Gastroesophageal sphincter (tissue), 4 donors: ENCODE measurements around the gene NAIF1. TPM values are rescaled to one million over a fixed set of nuclear protein-coding genes. Genes with fewer than 3 reads are reported as not detected.

Source experiments
- ATAC-seq: fragments of 150-250 bp; one replicate; pipeline ENCODE4 v1.9.1; 2016; ENCODE audit warnings: mild to moderate bottlenecking, moderate library complexity
- H3K27ac ChIP-seq, 4 donors: fragments of 200-600 bp; sonication (generic) in 3 of 4; 1 replicate in 3 of 4; 2 replicates in 1 of 4; pipeline ENCODE4 v1.5.1; 2016 to 2019
- H3K27me3 ChIP-seq: fragments of 200-600 bp; sonication (generic); one replicate; pipeline ENCODE4 v1.5.1; 2019
- H3K36me3 ChIP-seq, 2 donors: fragments of 200-600 bp; sonication (generic); one replicate each; pipeline ENCODE4 v1.5.1; 2019; ENCODE audit warnings: control low read depth in 1 of 2
- H3K4me1 ChIP-seq, 3 donors: fragments of 200-600 bp; sonication (generic); 1 replicate in 2 of 3; 2 replicates in 1 of 3; pipeline ENCODE4 v1.5.1; 2016 to 2019; ENCODE audit warnings: control low read depth in 2 of 3
- H3K4me3 ChIP-seq, 2 donors: fragments of 200-600 bp; sonication (generic); one replicate each; pipeline ENCODE4 v1.5.1; 2019; ENCODE audit warnings: mild to moderate bottlenecking in 1 of 2, moderate library complexity in 1 of 2
- H3K9me3 ChIP-seq, 3 donors: fragments of 200-600 bp; sonication (generic); one replicate each; pipeline ENCODE4 v1.5.1; 2017 to 2019; ENCODE audit warnings: control low read depth in 2 of 3
- CTCF ChIP-seq, 4 experiments: fragments of 200-600 bp in 2 of 4; fragments of 450-650 bp in 2 of 4; sonication (generic) in 1 of 4; IDR thresholded peaks; one replicate each; pipeline ENCODE4 v1.5.1; 2017 to 2019; ENCODE audit warnings: antibody characterized with exemption in 4 of 4, mild to moderate bottlenecking in 2 of 4, moderate library complexity in 2 of 4
- EP300 ChIP-seq: sonication (generic); formaldehyde crosslinking; IDR thresholded peaks from one replicate; pipeline ENCODE4 v1.6.1; 2017; ENCODE audit warnings: antibody characterized with exemption, mild to moderate bottlenecking
- POLR2A ChIP-seq, 2 donors: fragments of 450-650 bp; IDR thresholded peaks; one replicate each; pipeline ENCODE4 v1.6.1; 2017; ENCODE audit warnings: antibody characterized with exemption in 2 of 2, mild to moderate bottlenecking in 2 of 2, moderate library complexity in 1 of 2
- POLR2AphosphoS5 ChIP-seq: sonication (generic); formaldehyde crosslinking; IDR thresholded peaks from one replicate; pipeline ENCODE4 v1.6.1; 2017; ENCODE audit warnings: antibody characterized with exemption
- WGBS, 2 donors: methylation state at CpG; one replicate each; pipeline ENCODE4 v1.1.5; 2018; ENCODE audit warnings: low coverage in 1 of 2; 5-methylcytosine and 5-hydroxymethylcytosine counted together
- total RNA-seq, 4 donors: library from RNA; depleted of rRNA; stranded (reverse); fragments of >200 nt; gene quantifications; one replicate each; pipeline ENCODE4 v1.1.0, GENCODE V29; 2016

NAIF1 gene
- total RNA-seq, 4 donors from 2014 or later: 5.3 to 11.4 (median 8.6) TPM

- Histone ChIP-seq H3K4me1 (peaks cover 0 to 51% (median 11%) of the 10 kb centered on the region in 3 donors), H3K4me3 (no peak overlapping the region), H3K9me3 (no peaks in the 10 kb centered on the region), H3K27ac (no peak overlapping the region), H3K27me3 (no peaks in the 10 kb centered on the region), H3K36me3 (peaks cover 0 to 27% of the 10 kb centered on the region in 2 donors)
- no peak for TF ChIP-seq POLR2A (IDR thresholded peaks at IDR 0.05)
- TF ChIP-seq EP300: no peak
- no peak for TF ChIP-seq POLR2AphosphoS5
- TF ChIP-seq CTCF (IDR thresholded peaks at IDR 0.05): no peak
- peak; percentile 9 for ATAC-seq
- WGBS, 2 donors: 64 to 72% methylated on average over 3 to 4 of the region's 6 CpGs
These were observed 7.6 kb downstream of the NAIF1 start for GRCh38 chr9:128059365-128059983.

GRCh38 chr9:128057724-128058409 is 9.3 kb downstream of the NAIF1 start:
- Histone ChIP-seq H3K36me3 (peaks cover 0 to 18% of the 10 kb centered on the region in 2 donors), H3K27ac (peak overlapping the region in 1 of 4 donors; percentile 85), H3K4me1 (peaks cover 0 to 45% (median 11%) of the 10 kb centered on the region in 3 donors), H3K9me3 (no peaks in the 10 kb centered on the region), H3K4me3 (no peak overlapping the region), H3K27me3 (no peaks in the 10 kb centered on the region)
- ATAC-seq: no peak
- 86 to 90% methylated on average over 3 to 5 of the region's 8 CpGs for WGBS, 2 donors
- TF ChIP-seq EP300: no peak
- no peak for TF ChIP-seq POLR2A (IDR thresholded peaks at IDR 0.05)
- TF ChIP-seq POLR2AphosphoS5: no peak
- no peak for TF ChIP-seq CTCF (IDR thresholded peaks at IDR 0.05)

DNA sequence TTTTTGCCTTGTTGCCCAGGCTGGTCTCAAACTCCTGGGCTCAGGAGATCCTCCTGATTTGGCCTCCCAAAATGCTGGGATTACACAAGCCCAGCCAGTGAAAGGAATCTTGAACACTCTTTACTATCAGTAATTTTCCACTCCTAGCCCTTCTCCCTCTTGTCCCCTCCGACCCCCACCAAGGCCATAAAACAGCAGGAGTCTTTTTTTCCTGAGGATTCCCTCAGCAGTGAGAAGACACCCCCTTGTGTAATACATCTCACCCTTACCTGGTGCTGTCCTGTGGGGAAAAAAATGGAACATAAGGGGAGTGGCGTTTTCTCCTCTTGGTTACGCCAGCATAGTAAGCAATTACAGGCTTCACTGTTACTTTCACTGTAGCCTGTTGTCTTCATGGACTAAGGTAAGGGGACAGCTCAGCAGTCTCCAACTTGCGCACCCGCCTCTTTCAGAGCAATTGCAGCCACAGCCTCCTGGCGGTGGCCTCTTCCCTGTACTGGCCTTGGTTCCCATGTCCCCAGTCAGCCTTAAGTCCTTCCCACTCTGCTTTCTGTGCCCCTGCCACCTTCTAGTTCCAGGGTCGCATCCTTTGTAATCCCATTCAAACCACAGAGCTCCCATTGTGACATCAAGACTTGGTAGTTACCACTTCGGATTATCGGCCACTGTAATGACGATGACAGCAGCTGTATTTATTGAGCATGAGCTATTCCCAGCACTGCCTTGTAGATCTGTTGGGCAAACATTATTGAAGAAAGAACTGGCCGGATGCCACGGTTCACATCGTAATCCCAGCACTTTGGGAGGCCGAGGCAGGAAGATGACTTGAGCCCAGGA is 10.0 kb downstream of the NAIF1 start:
- H3K9me3 ChIP-seq: no peaks in the 10 kb centered on the region
- peaks cover 0 to 11% of the 10 kb centered on the region in 2 donors for H3K36me3 ChIP-seq
- TF ChIP-seq POLR2AphosphoS5: no peak
- TF ChIP-seq POLR2A (IDR thresholded peaks at IDR 0.05): no peak
- TF ChIP-seq CTCF (IDR thresholded peaks at IDR 0.05): no peak
- no peak for TF ChIP-seq EP300
- 90 to 93% methylated on average over 5 to 8 of the region's 14 CpGs for WGBS, 2 donors
- peaks cover 0 to 38% (median 8%) of the 10 kb centered on the region in 3 donors for H3K4me1 ChIP-seq
- H3K27me3 ChIP-seq: no peaks in the 10 kb centered on the region
- no peak overlapping the region for H3K4me3 ChIP-seq
- no peak for ATAC-seq
- peak overlapping the region in 2 of 4 donors; percentile 72 to 85 for H3K27ac ChIP-seq

DNA sequence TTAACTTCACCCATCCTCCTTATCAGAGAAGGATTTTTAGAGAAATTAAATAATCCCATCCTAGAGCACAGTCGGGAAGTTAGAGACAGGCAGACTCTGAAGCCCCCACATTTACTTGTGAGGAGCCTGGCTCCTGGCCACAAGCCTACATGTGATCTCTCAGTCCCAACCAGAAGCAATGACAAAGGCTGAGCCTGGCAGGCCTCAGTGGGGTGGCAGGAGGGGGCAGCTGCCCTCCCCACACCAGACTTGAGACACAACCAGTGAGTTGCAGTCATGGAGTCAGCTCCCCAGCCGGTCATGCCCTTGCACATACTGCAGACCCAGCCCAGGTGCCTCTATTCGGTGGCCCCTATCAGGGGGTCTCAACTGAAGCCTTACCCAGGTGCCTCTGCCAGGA is 11.0 kb downstream of the NAIF1 start:
- no peak overlapping the region for H3K4me3 ChIP-seq
- H3K36me3 ChIP-seq: peaks cover 0 to under 1% of the 10 kb centered on the region in 2 donors
- 63 to 77% methylated on average over 2 of the region's 3 CpGs for WGBS, 2 donors
- no peak for ATAC-seq
- TF ChIP-seq CTCF (IDR thresholded peaks at IDR 0.05) (no peak), POLR2A (IDR thresholded peaks at IDR 0.05) (no peak), EP300 (no peak), POLR2AphosphoS5 (no peak)
- peaks cover 0 to 32% (median 8%) of the 10 kb centered on the region in 3 donors for H3K4me1 ChIP-seq
- no peaks in the 10 kb centered on the region for H3K9me3 ChIP-seq
- peak overlapping the region in 3 of 4 donors; percentile 72 to 85 (median 77) for H3K27ac ChIP-seq
- H3K27me3 ChIP-seq: no peaks in the 10 kb centered on the region
